Measurements from ENCODE around the gene PARP1.

DNA sequence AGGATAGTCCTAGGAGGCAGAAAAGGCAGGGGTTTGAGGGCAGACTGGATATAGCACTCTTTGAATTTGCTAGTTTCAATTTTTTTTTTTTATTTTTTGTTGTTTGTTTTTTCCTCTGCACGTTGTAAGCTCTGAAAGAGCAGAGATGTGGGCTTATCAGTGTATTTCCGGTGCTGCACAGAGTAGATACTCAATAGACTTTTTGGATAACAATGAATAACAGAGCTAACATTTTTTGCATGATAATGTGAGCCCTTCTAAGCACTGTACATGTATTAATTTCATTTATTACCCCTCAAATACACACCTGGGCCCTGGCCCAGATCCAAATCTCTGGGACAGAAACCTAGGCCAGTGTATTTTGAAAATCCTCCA is 17.1 kb upstream of the PARP1 start:
- no peak for TF ChIP-seq POLR2A (IDR thresholded peaks at IDR 0.05)
- TF ChIP-seq, protein P1, sequence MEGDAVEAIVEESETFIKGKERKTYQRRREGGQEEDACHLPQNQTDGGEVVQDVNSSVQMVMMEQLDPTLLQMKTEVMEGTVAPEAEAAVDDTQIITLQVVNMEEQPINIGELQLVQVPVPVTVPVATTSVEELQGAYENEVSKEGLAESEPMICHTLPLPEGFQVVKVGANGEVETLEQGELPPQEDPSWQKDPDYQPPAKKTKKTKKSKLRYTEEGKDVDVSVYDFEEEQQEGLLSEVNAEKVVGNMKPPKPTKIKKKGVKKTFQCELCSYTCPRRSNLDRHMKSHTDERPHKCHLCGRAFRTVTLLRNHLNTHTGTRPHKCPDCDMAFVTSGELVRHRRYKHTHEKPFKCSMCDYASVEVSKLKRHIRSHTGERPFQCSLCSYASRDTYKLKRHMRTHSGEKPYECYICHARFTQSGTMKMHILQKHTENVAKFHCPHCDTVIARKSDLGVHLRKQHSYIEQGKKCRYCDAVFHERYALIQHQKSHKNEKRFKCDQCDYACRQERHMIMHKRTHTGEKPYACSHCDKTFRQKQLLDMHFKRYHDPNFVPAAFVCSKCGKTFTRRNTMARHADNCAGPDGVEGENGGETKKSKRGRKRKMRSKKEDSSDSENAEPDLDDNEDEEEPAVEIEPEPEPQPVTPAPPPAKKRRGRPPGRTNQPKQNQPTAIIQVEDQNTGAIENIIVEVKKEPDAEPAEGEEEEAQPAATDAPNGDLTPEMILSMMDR (IDR thresholded peaks at IDR 0.05), result no peak
- no peak for TF ChIP-seq POLR2AphosphoS5 (IDR thresholded peaks at IDR 0.05)

Measured in sigmoid colon (tissue), 4 donors.